ENCODE results near the gene CDK5RAP2. TPM values are rescaled to one million over a fixed set of nuclear protein-coding genes. Genes with fewer than 3 reads are reported as not detected.

Gene CDK5RAP2
- total and polyA plus RNA-seq, 9 of the 15 experiments (the other 6 are each of a cell fraction or from before 2014, with no cell fraction given), result 19.9 to 68.8 (median 42.2) TPM

DNA sequence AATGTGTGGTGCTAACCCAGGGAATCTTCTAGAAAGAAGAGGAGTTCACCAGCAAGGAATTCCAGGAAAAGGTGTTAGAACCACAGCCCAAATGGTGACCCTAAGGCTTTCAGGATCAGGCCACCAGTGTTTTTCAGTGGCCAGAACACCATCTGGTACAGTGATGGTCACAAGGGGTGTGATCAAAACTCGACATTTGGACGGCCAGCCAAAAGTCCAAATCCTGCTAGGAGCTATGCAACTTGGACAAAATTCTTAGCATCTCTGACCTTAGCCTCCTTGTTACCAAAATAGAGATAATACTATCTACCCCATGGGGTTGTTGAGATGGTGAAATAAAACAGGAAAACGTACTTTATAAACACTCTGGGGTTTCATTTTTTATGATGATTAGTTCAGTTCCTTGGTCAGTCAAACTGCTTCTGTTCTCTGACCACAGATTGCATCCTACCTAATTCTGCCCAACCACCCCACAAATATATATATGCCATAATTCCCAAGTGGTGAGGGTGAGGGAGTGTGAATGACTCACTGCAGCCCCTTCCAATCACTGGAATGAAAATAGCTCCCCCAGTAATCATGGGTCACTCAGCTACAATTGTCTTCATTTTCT is 210.3 kb downstream of the CDK5RAP2 start (continued):
- TF ChIP-seq YY1 (IDR thresholded peaks at IDR 0.05; ENCODE audit: borderline replicate concordance in 1 of 3, control insufficient read depth in 1 of 3, extremely low read depth in 1 of 3, insufficient read depth in 3 of 3, insufficient read length in 1 of 3, insufficient replicate concordance in 2 of 3, low read depth in 1 of 3, low read length in 2 of 3), result no peak
- TF ChIP-seq, protein P1, sequence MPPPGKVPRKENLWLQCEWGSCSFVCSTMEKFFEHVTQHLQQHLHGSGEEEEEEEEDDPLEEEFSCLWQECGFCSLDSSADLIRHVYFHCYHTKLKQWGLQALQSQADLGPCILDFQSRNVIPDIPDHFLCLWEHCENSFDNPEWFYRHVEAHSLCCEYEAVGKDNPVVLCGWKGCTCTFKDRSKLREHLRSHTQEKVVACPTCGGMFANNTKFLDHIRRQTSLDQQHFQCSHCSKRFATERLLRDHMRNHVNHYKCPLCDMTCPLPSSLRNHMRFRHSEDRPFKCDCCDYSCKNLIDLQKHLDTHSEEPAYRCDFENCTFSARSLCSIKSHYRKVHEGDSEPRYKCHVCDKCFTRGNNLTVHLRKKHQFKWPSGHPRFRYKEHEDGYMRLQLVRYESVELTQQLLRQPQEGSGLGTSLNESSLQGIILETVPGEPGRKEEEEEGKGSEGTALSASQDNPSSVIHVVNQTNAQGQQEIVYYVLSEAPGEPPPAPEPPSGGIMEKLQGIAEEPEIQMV (tag; conservative IDR thresholded peaks at IDR 0.05; ENCODE audit: low read depth), result no peak
- TF ChIP-seq TAF7 (tag; IDR thresholded peaks at IDR 0.05), result no peak

DNA sequence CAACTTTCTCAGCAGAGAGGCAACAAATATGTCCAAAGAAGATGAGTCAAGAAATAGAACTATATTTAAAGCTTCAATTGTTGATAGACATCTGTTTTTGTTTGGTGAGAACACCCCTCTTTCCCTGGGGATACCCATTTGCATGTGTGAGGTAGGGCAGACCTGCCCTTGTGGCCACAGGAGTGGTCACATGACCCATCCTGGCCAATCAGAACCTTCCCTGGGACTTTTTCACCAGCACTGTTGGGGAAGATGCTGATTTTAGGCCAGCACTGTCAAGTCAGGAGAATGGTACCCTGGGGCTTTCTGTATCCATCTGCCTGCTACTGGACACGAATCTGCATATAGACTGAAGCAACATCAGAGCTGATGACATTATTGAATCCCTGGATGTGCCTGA is 211.2 kb downstream of the CDK5RAP2 start:
- Histone ChIP-seq H3K4me2 (ENCODE audit: insufficient read depth, low read length) (no peak overlapping the region), H3K9ac (ENCODE audit: insufficient read depth in 1 of 2, low read depth in 2 of 2, low read length in 2 of 2) (no peak overlapping the region), H3K4me1 (replicated peaks in 1 of 2; ENCODE audit: control insufficient read depth in 2 of 2, insufficient read depth in 2 of 2, low read length in 2 of 2) (no peaks in the 10 kb centered on the region), H3K9me3 (replicated peaks; ENCODE audit: control insufficient read depth, insufficient read depth, low read depth, low read length) (no peaks in the 10 kb centered on the region; the same call in 1 of the 2 replicates), H3K27ac (ENCODE audit: extremely low read depth, low read depth, low read length) (no peak overlapping the region), H3K36me3 (ENCODE audit: control insufficient read depth, insufficient read depth, low read length) (no peaks in the 10 kb centered on the region), H3K4me3 (no peak overlapping the region), H3K27me3 (ENCODE audit: control insufficient read depth in 2 of 2, insufficient read depth in 2 of 2, low read length in 2 of 2) (peaks cover 0 to 9% of the 10 kb centered on the region in 2 experiments; a peak in 3 of 5 replicates), H3K79me2 (ENCODE audit: control insufficient read depth, insufficient read depth, low read length) (no peaks in the 10 kb centered on the region), H4K20me1 (replicated peaks; ENCODE audit: control insufficient read depth, insufficient read depth, low read length) (no peaks in the 10 kb centered on the region), H2AFZ (ENCODE audit: low read depth, low read length) (no peak overlapping the region), H3K9me1 (ENCODE audit: control insufficient read depth, insufficient read depth, low read length) (no peaks in the 10 kb centered on the region)
- TF ChIP-seq, protein P2, sequence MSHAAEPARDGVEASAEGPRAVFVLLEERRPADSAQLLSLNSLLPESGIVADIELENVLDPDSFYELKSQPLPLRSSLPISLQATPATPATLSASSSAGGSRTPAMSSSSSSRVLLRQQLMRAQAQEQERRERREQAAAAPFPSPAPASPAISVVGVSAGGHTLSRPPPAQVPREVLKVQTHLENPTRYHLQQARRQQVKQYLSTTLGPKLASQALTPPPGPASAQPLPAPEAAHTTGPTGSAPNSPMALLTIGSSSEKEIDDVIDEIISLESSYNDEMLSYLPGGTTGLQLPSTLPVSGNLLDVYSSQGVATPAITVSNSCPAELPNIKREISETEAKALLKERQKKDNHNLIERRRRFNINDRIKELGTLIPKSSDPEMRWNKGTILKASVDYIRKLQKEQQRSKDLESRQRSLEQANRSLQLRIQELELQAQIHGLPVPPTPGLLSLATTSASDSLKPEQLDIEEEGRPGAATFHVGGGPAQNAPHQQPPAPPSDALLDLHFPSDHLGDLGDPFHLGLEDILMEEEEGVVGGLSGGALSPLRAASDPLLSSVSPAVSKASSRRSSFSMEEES (CRISPR knock-in tag; IDR thresholded peaks at IDR 0.05), result peak; percentile 63
- TF ChIP-seq, protein P3, sequence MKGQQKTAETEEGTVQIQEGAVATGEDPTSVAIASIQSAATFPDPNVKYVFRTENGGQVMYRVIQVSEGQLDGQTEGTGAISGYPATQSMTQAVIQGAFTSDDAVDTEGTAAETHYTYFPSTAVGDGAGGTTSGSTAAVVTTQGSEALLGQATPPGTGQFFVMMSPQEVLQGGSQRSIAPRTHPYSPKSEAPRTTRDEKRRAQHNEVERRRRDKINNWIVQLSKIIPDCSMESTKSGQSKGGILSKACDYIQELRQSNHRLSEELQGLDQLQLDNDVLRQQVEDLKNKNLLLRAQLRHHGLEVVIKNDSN (CRISPR knock-in tag; IDR thresholded peaks at IDR 0.05), result peak; percentile 74
- 0 out of 2 replicates have a peak, but pooled peaks have one; percentile 4 for TF ChIP-seq CBFA2T2 (conservative IDR thresholded peaks at IDR 0.05)
- TF ChIP-seq, protein P4, sequence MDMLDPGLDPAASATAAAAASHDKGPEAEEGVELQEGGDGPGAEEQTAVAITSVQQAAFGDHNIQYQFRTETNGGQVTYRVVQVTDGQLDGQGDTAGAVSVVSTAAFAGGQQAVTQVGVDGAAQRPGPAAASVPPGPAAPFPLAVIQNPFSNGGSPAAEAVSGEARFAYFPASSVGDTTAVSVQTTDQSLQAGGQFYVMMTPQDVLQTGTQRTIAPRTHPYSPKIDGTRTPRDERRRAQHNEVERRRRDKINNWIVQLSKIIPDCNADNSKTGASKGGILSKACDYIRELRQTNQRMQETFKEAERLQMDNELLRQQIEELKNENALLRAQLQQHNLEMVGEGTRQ (CRISPR knock-in tag; IDR thresholded peaks at IDR 0.05), result peak; percentile 73
- no peak for TF ChIP-seq TAF15 (IDR thresholded peaks at IDR 0.05; ENCODE audit: low read depth, low read length)
- TF ChIP-seq RAD51 (IDR thresholded peaks at IDR 0.05; ENCODE audit: borderline replicate concordance, low read depth), result peak; percentile 62; the same call in 1 of the 2 replicates
- TF ChIP-seq CC2D1A (IDR thresholded peaks at IDR 0.05), result no peak
- peak; percentile 52 for TF ChIP-seq NFYB (IDR thresholded peaks at IDR 0.05; ENCODE audit: extremely low read depth, insufficient read length)
- FAIRE-seq (no peak), DNase-seq (ENCODE audit: extremely low read depth in 1 of 4, low spot score in 3 of 4) (peak in 3 of 4 experiments; percentile 54 to 67 (median 67)), ATAC-seq (no peak)
- in situ Hi-C loops (cut with MboI), result no loop called here
- intact Hi-C loops (cut with micrococcal nuclease), result no loop called here
- WGBS (ENCODE audit: insufficient coverage, low coverage, missing lambda C conversion rate), result 0% methylated on average over 1 of the region's 1 CpG
- POLR2A ChIA-PET, result no interaction called here
- no TSS peak for BruUV-seq (replicated peaks)
- CTCF ChIA-PET (ENCODE audit: low intra/inter-chr PET ratio), result no interaction called here

Measured in K562 (cell line).